Mammary epithelial cell (primary cell): ENCODE measurements around the gene NTM.

Experiments used
- CTCF ChIP-seq, 2 donors: IDR thresholded peaks in 1 of 2; conservative IDR thresholded peaks in 1 of 2; 2 replicates each; pipeline ENCODE4 v1.5.1; 2011 to 2012; ENCODE audit warnings: inconsistent platforms in 2 of 2, low read length in 2 of 2, mild to moderate bottlenecking in 2 of 2, control low read depth in 1 of 2, low read depth in 1 of 2; ENCODE audit not compliant: insufficient read depth in 1 of 2; ENCODE audit errors: extremely low read depth in 1 of 2
- EZH2 ChIP-seq: IDR thresholded peaks from 2 replicates; pipeline ENCODE4 v1.6.1; 2012; ENCODE audit warnings: low read length, inconsistent platforms, borderline replicate concordance

GRCh38 chr11:131649856-131650255 lies 279.4 kb downstream of the NTM start:
- TF ChIP-seq CTCF (conservative IDR thresholded peaks at IDR 0.05 in 1 of 2, IDR thresholded peaks at IDR 0.05 in 1 of 2; ENCODE audit: extremely low read depth in 1 of 2, insufficient read depth in 1 of 2, low read depth in 1 of 2, low read length in 2 of 2) (no peak), EZH2 (no peak)
